ENCODE results near the gene DSC3. TPM values are rescaled to one million over a fixed set of nuclear protein-coding genes. Genes with fewer than 3 reads are reported as not detected.

Gene DSC3
- total RNA-seq, 1 experiment from 2014 or later: not detected

DNA sequence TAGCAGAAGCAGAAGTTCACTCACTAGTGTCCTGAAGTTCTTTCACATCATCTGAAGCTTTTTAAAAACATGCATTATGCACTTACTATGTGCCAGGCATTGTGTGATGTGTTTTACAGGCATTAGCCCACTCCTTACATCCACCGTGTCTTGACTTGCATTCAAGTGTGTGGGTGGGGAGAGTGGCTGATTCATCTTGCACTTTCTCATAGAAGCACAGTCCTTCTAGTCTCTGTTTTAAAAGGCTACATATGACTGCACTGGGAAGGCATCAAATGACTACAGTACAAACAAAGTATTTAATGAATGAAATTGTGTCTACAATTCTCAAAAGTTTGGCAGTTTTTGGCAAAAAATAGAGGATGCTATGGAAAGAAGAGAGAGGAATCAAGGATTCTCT, 21.6 kb upstream of the DSC3 start:
- no peak for DNase-seq (ENCODE audit: low spot score)
- no peaks in the 10 kb centered on the region for H3K36me3 ChIP-seq (ENCODE audit: insufficient read depth, low read length, poor library complexity, severe bottlenecking)
- no peaks in the 10 kb centered on the region for H3K9me3 ChIP-seq (ENCODE audit: low read depth, low read length, poor library complexity, severe bottlenecking)
- no peaks in the 10 kb centered on the region for H3K27me3 ChIP-seq (replicated peaks; ENCODE audit: insufficient read depth, low read depth, low read length, poor library complexity)
- no peaks in the 10 kb centered on the region for H3K4me1 ChIP-seq (ENCODE audit: insufficient read depth, low read length, poor library complexity, severe bottlenecking)
- ChIA-PET POLR2A (ENCODE audit: low non-redundant PET) (no interaction called here), CTCF (no interaction called here)
- intact Hi-C loops (cut with micrococcal nuclease; ENCODE audit: unreplicated experiment): no loop called here
- BruUV-seq (replicated peaks): no TSS peak
- no peak overlapping the region for H3K27ac ChIP-seq (ENCODE audit: low read depth, low read length, poor library complexity, severe bottlenecking)
- H3K4me3 ChIP-seq (ENCODE audit: low read depth, low read length, poor library complexity, severe bottlenecking): no peak overlapping the region
- TF ChIP-seq, protein P1, sequence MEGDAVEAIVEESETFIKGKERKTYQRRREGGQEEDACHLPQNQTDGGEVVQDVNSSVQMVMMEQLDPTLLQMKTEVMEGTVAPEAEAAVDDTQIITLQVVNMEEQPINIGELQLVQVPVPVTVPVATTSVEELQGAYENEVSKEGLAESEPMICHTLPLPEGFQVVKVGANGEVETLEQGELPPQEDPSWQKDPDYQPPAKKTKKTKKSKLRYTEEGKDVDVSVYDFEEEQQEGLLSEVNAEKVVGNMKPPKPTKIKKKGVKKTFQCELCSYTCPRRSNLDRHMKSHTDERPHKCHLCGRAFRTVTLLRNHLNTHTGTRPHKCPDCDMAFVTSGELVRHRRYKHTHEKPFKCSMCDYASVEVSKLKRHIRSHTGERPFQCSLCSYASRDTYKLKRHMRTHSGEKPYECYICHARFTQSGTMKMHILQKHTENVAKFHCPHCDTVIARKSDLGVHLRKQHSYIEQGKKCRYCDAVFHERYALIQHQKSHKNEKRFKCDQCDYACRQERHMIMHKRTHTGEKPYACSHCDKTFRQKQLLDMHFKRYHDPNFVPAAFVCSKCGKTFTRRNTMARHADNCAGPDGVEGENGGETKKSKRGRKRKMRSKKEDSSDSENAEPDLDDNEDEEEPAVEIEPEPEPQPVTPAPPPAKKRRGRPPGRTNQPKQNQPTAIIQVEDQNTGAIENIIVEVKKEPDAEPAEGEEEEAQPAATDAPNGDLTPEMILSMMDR (conservative IDR thresholded peaks at IDR 0.05; ENCODE audit: low read depth, low read length): no peak
- no peak for TF ChIP-seq EZH2 (IDR thresholded peaks at IDR 0.05; ENCODE audit: borderline replicate concordance, low read depth, low read length, poor library complexity, severe bottlenecking)

GRCh38 chr18:31061945-31062344, 19.4 kb upstream of the DSC3 start:
- no peak for TF ChIP-seq EZH2 (IDR thresholded peaks at IDR 0.05; ENCODE audit: borderline replicate concordance, low read depth, low read length, poor library complexity, severe bottlenecking)
- TF ChIP-seq, protein P1 (conservative IDR thresholded peaks at IDR 0.05; ENCODE audit: low read depth, low read length): no peak
- BruUV-seq (replicated peaks): no TSS peak
- no peaks in the 10 kb centered on the region for H3K27me3 ChIP-seq (replicated peaks; ENCODE audit: insufficient read depth, low read depth, low read length, poor library complexity)
- H3K36me3 ChIP-seq (ENCODE audit: insufficient read depth, low read length, poor library complexity, severe bottlenecking): no peaks in the 10 kb centered on the region
- DNase-seq (ENCODE audit: low spot score): no peak
- H3K27ac ChIP-seq (ENCODE audit: low read depth, low read length, poor library complexity, severe bottlenecking): no peak overlapping the region
- H3K4me3 ChIP-seq (ENCODE audit: low read depth, low read length, poor library complexity, severe bottlenecking): no peak overlapping the region
- H3K9me3 ChIP-seq (ENCODE audit: low read depth, low read length, poor library complexity, severe bottlenecking): no peaks in the 10 kb centered on the region
- no peaks in the 10 kb centered on the region for H3K4me1 ChIP-seq (ENCODE audit: insufficient read depth, low read length, poor library complexity, severe bottlenecking)
- ChIA-PET CTCF (no interaction called here), POLR2A (ENCODE audit: low non-redundant PET) (no interaction called here)
- intact Hi-C loops (cut with micrococcal nuclease; ENCODE audit: unreplicated experiment): no loop called here

GRCh38 chr18:31058897-31059296, 16.4 kb upstream of the DSC3 start:
- ChIA-PET POLR2A (ENCODE audit: low non-redundant PET) (no interaction called here), CTCF (no interaction called here)
- H3K27me3 ChIP-seq (replicated peaks; ENCODE audit: insufficient read depth, low read depth, low read length, poor library complexity): no peaks in the 10 kb centered on the region
- intact Hi-C loops (cut with micrococcal nuclease; ENCODE audit: unreplicated experiment): no loop called here
- no peak for DNase-seq (ENCODE audit: low spot score)
- H3K4me3 ChIP-seq (ENCODE audit: low read depth, low read length, poor library complexity, severe bottlenecking): no peak overlapping the region
- H3K4me1 ChIP-seq (ENCODE audit: insufficient read depth, low read length, poor library complexity, severe bottlenecking): no peaks in the 10 kb centered on the region
- no peaks in the 10 kb centered on the region for H3K36me3 ChIP-seq (ENCODE audit: insufficient read depth, low read length, poor library complexity, severe bottlenecking)
- no peak overlapping the region for H3K27ac ChIP-seq (ENCODE audit: low read depth, low read length, poor library complexity, severe bottlenecking)
- no peaks in the 10 kb centered on the region for H3K9me3 ChIP-seq (ENCODE audit: low read depth, low read length, poor library complexity, severe bottlenecking)
- BruUV-seq (replicated peaks): no TSS peak
- TF ChIP-seq, protein P1 (conservative IDR thresholded peaks at IDR 0.05; ENCODE audit: low read depth, low read length): no peak
- no peak for TF ChIP-seq EZH2 (IDR thresholded peaks at IDR 0.05; ENCODE audit: borderline replicate concordance, low read depth, low read length, poor library complexity, severe bottlenecking)

Data from A673 (cell line).